ENCODE data around the gene SZRD1.

SZRD1 gene

GRCh38 chr1:16371725-16372124, 4.7 kb downstream of the SZRD1 start:
- TF ChIP-seq SIN3A (IDR thresholded peaks at IDR 0.05; ENCODE audit: borderline replicate concordance, insufficient read depth, low read length) (no peak), FOXP2 (optimal IDR thresholded peaks at IDR 0.05; ENCODE audit: borderline replicate concordance, extremely low read depth, extremely low read length, insufficient read depth) (no peak), POLR2AphosphoS5 (IDR thresholded peaks at IDR 0.05; ENCODE audit: low read depth, low read length) (no peak)
- TF ChIP-seq, protein P1, sequence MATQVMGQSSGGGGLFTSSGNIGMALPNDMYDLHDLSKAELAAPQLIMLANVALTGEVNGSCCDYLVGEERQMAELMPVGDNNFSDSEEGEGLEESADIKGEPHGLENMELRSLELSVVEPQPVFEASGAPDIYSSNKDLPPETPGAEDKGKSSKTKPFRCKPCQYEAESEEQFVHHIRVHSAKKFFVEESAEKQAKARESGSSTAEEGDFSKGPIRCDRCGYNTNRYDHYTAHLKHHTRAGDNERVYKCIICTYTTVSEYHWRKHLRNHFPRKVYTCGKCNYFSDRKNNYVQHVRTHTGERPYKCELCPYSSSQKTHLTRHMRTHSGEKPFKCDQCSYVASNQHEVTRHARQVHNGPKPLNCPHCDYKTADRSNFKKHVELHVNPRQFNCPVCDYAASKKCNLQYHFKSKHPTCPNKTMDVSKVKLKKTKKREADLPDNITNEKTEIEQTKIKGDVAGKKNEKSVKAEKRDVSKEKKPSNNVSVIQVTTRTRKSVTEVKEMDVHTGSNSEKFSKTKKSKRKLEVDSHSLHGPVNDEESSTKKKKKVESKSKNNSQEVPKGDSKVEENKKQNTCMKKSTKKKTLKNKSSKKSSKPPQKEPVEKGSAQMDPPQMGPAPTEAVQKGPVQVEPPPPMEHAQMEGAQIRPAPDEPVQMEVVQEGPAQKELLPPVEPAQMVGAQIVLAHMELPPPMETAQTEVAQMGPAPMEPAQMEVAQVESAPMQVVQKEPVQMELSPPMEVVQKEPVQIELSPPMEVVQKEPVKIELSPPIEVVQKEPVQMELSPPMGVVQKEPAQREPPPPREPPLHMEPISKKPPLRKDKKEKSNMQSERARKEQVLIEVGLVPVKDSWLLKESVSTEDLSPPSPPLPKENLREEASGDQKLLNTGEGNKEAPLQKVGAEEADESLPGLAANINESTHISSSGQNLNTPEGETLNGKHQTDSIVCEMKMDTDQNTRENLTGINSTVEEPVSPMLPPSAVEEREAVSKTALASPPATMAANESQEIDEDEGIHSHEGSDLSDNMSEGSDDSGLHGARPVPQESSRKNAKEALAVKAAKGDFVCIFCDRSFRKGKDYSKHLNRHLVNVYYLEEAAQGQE (IDR thresholded peaks at IDR 0.05; ENCODE audit: insufficient read depth in 1 of 2, low read depth in 2 of 2, low read length in 2 of 2), result no peak

DNA sequence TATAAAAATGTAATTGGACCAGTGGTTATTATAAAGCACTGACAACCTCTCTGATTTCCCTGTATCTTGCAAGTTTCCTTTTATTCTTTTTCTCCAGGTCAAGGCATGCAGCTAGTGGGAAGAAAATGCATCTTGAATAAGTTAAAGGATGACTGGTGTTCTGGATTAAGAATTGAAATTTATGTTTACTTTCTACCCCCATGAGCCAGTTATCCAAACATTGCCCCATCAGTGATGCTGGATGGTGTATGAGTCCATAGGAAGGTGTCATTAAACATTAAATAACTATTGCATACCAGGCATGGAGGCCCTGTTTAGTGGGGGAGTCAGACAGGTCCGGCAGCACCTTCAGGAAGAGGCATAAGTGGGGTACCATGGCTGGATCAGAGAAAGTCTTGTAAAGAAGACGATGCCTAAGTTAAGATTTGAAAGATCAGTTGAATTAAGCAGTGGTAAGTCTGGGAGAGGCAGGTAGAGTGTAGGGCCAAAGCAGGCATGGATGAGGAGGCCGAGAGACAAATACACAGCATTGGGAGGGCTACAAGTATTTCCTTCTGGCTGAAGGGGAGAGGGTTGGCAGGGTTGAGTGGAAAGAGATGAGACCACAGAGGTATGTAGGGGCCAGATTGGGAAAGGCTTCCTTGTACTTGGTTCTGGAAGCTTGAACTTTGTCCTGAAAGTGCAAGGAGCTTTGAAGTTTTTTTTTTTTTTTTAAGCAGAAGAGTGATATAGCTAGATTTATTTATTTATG, 5.7 kb downstream of the SZRD1 start:
- TF ChIP-seq POLR2AphosphoS5 (IDR thresholded peaks at IDR 0.05; ENCODE audit: low read depth, low read length) (no peak), FOXP2 (optimal IDR thresholded peaks at IDR 0.05; ENCODE audit: borderline replicate concordance, extremely low read depth, extremely low read length, insufficient read depth) (no peak), SIN3A (IDR thresholded peaks at IDR 0.05; ENCODE audit: borderline replicate concordance, insufficient read depth, low read length) (no peak), TAF1 (IDR thresholded peaks at IDR 0.05; ENCODE audit: borderline replicate concordance, insufficient read depth, low read length) (no peak)
- TF ChIP-seq, protein P1 (IDR thresholded peaks at IDR 0.05; ENCODE audit: insufficient read depth in 1 of 2, low read depth in 2 of 2, low read length in 2 of 2), result no peak

- TF ChIP-seq FOXP2 (optimal IDR thresholded peaks at IDR 0.05; ENCODE audit: borderline replicate concordance, extremely low read depth, extremely low read length, insufficient read depth) (no peak), SIN3A (IDR thresholded peaks at IDR 0.05; ENCODE audit: borderline replicate concordance, insufficient read depth, low read length) (no peak), TAF1 (IDR thresholded peaks at IDR 0.05; ENCODE audit: borderline replicate concordance, insufficient read depth, low read length) (no peak), POLR2AphosphoS5 (IDR thresholded peaks at IDR 0.05; ENCODE audit: low read depth, low read length) (no peak)
- TF ChIP-seq, protein P1 (IDR thresholded peaks at IDR 0.05; ENCODE audit: insufficient read depth in 1 of 2, low read depth in 2 of 2, low read length in 2 of 2), result no peak
Observed at GRCh38 chr1:16374266-16374665, 7.2 kb downstream of the SZRD1 start.

- TF ChIP-seq, protein P1 (IDR thresholded peaks at IDR 0.05; ENCODE audit: insufficient read depth in 1 of 2, low read depth in 2 of 2, low read length in 2 of 2), result no peak
- TF ChIP-seq POLR2AphosphoS5 (IDR thresholded peaks at IDR 0.05; ENCODE audit: low read depth, low read length), result no peak
- TF ChIP-seq FOXP2 (optimal IDR thresholded peaks at IDR 0.05; ENCODE audit: borderline replicate concordance, extremely low read depth, extremely low read length, insufficient read depth), result no peak
- TF ChIP-seq SIN3A (IDR thresholded peaks at IDR 0.05; ENCODE audit: borderline replicate concordance, insufficient read depth, low read length), result no peak
- no peak for TF ChIP-seq TAF1 (IDR thresholded peaks at IDR 0.05; ENCODE audit: borderline replicate concordance, insufficient read depth, low read length)
Observed at GRCh38 chr1:16375521-16376340, 8.7 kb downstream of the SZRD1 start.
